Activated effector memory CD4-positive, alpha-beta T cell treated with Interleukin-2 at 50 U/mL for 16 hours (primary cell): ENCODE data around the gene PRELP.
"Not testable (repeated sequence)": the region's sequence is repeated elsewhere in the genome, so short reads cannot be mapped to it uniquely, and the experiment has no call there.

ENCODE experiments used
- DNase-seq: peaks from one replicate; pipeline ENCODE4 v3.0.0-alpha.2; 2020

PRELP gene

GRCh38 chr1:203475012-203475981 lies at the start of gene PRELP:
PRELP (plus strand) TSS chr1:203475806; CDS start chr1:203483185, 7,379 bp downstream.
- no peak for DNase-seq

- no peak for DNase-seq
Measured at GRCh38 chr1:203426366-203426765, 49.2 kb upstream of the PRELP start.

DNA sequence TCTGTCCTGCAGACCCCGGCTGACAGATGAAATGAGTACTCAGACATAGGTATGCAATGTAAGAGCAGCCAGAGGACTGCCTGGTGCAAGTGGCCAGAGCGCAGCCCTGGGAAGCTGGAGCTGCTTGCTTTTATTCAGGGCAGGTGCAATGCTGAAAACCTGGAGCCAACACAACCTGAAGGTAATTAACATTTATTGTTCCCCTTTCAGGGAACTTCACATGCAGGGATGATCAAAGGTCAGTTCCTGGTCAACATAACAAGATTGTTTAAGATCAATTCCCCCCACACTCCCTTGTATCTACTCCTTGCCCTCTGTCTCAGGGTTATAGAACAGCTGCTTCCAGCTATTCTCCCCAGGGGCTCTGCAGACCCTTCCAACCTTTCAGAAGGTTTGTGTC lies 48.7 kb upstream of the PRELP start:
- no peak for DNase-seq

DNA sequence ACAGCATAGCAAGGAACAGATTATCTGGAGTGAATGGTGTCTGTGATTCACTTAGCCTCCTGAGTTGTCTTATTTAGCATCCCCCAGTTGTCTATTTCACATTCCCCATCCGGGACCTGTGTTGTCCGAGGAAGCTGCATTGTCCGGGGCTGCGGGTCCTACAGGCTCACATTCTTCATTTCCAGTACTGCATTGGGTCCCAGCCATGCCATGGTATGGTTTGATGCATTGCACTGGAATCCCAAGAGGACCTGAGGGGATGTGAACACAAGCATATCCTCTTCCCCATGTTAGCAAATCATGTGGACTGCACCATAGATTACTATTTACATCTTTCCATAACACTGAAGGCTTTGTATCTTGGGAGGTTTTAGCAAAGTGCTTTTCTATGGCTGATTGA lies 48.2 kb upstream of the PRELP start:
- DNase-seq: no peak

DNA sequence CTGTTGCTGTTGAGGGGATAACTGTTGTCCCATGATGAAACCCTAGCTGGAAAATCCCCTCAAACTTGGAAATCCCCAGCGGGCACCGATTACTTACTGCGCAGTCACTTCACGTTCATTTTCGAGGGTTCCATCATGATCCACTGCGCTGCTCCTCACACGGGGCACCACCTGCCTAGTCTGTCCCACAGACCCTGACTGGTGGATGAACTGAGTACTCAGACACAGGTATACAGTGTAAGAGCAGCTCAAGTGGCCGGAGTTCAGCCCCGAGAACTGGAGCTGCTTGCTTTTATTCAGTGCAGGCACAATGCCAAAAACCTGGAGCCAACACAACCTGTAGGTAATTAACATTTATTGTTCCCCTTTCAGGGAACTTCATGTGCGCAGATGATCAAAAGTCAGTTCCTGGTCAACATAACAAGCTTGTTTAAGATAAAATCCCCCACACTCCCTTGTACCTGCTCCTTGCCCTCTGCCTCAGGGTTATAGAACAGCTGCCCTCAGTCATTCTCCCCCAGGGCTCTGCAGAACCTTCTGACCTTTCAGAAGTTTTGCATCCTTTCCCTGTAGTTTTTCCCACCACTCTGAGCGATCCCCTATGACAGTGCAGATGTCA lies 46.5 kb upstream of the PRELP start:
- DNase-seq: no peak

GRCh38 chr1:203435615-203436014 lies 40.0 kb upstream of the PRELP start:
- no peak for DNase-seq

GRCh38 chr1:203437696-203438315 lies 37.8 kb upstream of the PRELP start:
- DNase-seq: no peak

GRCh38 chr1:203439131-203439730 lies 36.4 kb upstream of the PRELP start:
- no peak for DNase-seq

- no peak for DNase-seq
Measured at GRCh38 chr1:203440771-203441170, 34.8 kb upstream of the PRELP start.

DNA sequence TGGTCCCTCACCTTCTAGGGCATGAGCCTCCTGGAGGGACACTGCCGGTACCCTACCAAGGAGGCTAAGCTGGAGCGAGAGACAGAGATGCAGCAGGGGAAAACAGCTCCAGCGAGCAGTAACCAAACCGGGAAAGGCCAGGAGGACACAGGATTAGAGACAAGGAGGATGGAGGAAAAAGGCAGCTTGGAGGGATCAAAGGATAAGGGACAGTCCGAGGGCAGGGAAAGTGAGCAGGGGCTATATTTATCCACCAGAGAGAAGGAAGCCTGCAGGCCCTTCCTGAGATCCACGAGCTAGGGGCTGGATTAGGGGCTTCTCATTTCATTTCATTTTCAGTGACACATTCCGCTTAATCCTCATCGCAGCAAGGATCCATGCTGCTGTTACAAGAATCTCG lies 33.8 kb upstream of the PRELP start:
- no peak for DNase-seq

DNA sequence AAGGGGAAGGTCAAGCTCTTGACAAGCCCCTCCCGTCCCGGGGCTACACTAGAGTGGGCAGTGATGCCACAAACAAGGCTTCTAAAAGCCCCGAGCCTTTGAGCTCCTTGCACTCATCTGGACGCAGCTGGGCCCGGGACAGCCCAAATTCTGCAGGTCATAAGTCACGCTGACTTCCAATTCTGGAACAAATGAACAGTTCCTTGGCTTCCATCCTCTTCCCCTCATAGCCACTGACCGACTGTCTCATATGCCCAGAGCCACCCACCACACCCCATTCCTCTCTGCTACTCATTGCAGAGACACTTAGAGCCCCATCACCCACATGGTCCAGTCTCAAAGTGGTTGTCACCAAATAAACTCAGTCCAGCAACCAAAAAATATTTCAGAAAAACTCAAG lies 32.8 kb upstream of the PRELP start:
- DNase-seq: no peak

DNA sequence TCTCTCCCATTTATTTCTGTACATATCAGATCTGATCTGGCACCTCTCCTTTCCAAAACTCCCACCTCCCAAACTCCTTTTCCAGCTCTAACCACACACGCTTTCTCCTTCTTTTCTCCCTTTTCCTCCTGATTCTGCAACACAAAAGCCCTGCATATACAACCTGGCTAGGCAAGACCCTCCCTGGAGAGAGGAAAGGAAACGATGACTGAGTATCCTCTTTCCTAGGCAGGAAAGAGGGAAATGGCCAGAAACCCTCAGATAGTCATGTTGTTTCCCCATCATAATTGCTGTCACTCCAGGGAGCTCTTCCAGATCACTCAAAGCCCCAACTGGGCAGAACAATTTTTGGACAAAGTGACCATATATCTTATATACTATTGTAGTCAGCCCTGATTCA lies 32.3 kb upstream of the PRELP start:
- no peak for DNase-seq

- DNase-seq: no peak
Measured at GRCh38 chr1:203444171-203444576, 31.4 kb upstream of the PRELP start.

- no peak for DNase-seq
Measured at GRCh38 chr1:203447151-203447550, 28.5 kb upstream of the PRELP start.

DNA sequence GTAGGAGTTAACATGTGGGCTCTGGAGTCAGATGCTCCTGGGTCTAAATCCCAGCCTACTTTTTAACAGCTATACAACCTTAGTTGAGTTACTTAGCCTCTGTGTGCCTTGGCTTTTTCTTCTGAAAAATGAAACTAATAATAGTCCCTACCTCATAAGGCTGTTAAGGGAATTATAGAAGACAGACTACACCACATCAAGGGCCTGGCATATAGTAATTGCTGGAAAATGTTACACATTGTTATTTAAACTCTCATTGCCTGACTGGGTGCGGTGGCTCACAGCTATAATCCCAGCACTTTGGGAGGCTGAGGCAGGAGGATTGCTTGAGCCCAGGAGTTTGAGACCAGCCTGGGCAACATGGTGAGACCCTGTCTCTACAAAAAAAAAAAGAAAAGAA lies 28.0 kb upstream of the PRELP start:
- DNase-seq: not testable (repeated sequence)

- no peak for DNase-seq
Measured at GRCh38 chr1:203448521-203449061, 27.0 kb upstream of the PRELP start.

GRCh38 chr1:203450001-203450400 lies 25.6 kb upstream of the PRELP start:
- DNase-seq: no peak

- DNase-seq: no peak
Measured at GRCh38 chr1:203450479-203451149, 25.0 kb upstream of the PRELP start.

DNA sequence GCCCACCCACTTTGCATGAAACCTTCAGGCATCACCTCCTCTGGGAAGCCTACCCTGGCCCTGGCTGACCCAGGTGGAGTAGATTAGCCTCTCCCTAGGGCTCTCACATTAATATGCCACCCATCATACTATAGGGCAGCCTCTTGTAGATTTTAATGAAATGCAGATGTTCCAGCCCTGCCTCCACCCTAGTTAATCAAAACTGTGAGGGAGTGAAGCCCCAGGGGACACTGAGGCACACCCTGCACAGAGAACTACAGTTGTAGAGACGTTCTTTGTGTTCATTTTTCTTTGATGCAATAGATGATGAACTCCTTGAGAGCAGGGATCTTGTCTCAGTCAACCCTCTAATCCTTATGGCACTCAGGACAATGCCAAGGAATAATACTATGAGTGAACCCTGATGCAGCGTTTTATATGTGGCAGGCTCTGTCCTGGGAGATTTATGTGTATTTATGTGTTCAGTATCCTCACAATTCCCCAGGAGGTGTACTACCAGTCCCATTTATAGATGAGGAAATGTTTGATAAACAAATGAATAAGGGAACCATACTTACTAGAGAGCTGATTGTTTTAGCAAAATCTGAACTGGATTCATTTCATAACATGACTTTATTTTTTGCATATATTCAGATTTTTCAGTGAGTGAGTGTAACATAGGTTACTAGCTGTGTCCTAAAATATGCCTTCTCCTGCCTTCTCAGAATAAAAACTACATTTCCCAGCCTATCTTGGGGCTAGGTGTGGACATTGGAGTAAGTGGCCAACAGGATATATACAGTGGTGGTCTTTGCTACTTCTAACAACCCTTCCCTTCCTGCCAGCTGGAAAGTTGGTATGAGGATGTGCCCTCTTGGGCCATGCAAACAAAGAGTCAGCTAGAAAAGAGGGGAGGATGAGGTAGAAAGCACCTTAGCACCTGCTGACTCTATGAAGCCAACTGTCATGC lies 23.5 kb upstream of the PRELP start:
- DNase-seq: no peak

- no peak for DNase-seq
Measured at GRCh38 chr1:203453016-203453415, 22.6 kb upstream of the PRELP start.

GRCh38 chr1:203453616-203454015 lies 22.0 kb upstream of the PRELP start:
- DNase-seq: no peak
